NB4 (cell line): ENCODE measurements around the gene ARHGEF7.

Experiments used
- MYC ChIP-seq: IDR thresholded peaks from 2 replicates; pipeline ENCODE4 v1.6.1; 2011; ENCODE audit warnings: low read depth, low read length
- POLR2A ChIP-seq: IDR thresholded peaks from 2 replicates; pipeline ENCODE4 v1.6.1; 2011; ENCODE audit warnings: mild to moderate bottlenecking; ENCODE audit not compliant: insufficient read length; ENCODE audit errors: extremely low read depth
- TF ChIP-seq, protein P1 (sequence below): IDR thresholded peaks from one replicate; pipeline ENCODE4 v1.5.1; 2012; ENCODE audit warnings: low read depth, low read length

GRCh38 chr13:111166882-111167675 lies 52.0 kb downstream of the ARHGEF7 start:
- TF ChIP-seq, protein P1, sequence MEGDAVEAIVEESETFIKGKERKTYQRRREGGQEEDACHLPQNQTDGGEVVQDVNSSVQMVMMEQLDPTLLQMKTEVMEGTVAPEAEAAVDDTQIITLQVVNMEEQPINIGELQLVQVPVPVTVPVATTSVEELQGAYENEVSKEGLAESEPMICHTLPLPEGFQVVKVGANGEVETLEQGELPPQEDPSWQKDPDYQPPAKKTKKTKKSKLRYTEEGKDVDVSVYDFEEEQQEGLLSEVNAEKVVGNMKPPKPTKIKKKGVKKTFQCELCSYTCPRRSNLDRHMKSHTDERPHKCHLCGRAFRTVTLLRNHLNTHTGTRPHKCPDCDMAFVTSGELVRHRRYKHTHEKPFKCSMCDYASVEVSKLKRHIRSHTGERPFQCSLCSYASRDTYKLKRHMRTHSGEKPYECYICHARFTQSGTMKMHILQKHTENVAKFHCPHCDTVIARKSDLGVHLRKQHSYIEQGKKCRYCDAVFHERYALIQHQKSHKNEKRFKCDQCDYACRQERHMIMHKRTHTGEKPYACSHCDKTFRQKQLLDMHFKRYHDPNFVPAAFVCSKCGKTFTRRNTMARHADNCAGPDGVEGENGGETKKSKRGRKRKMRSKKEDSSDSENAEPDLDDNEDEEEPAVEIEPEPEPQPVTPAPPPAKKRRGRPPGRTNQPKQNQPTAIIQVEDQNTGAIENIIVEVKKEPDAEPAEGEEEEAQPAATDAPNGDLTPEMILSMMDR, result no peak
- TF ChIP-seq POLR2A, result no peak
- TF ChIP-seq MYC, result no peak
